ENCODE data around the gene TMEM98.
"Not testable (repeated sequence)": the region's sequence is repeated elsewhere in the genome, so short reads cannot be mapped to it uniquely, and the experiment has no call there.

Gene TMEM98

GRCh38 chr17:32987453-32987805 lies 59.5 kb downstream of the TMEM98 start:
- DNase-seq = not testable (repeated sequence)

GRCh38 chr17:32987868-32988267 lies 59.9 kb downstream of the TMEM98 start:
- DNase-seq = not testable (repeated sequence)

- DNase-seq = no peak
These were observed 60.6 kb downstream of the TMEM98 start for GRCh38 chr17:32988481-32989101.

- no peak for DNase-seq
These were observed 64.5 kb downstream of the TMEM98 start for GRCh38 chr17:32992321-32993033.

GRCh38 chr17:32993977-32994376 lies 66.0 kb downstream of the TMEM98 start:
- no peak for DNase-seq
